Transverse colon (tissue), 4 donors: Measurements from ENCODE around the gene KRTAP19-4.

Source experiments
- EP300 ChIP-seq: sonication (generic); formaldehyde crosslinking; IDR thresholded peaks from one replicate; pipeline ENCODE4 v1.6.1; 2017; ENCODE audit warnings: antibody characterized with exemption, low read depth
- POLR2A ChIP-seq: fragments of 450-650 bp; IDR thresholded peaks from one replicate; pipeline ENCODE4 v1.6.1; 2016; ENCODE audit warnings: antibody characterized with exemption, mild to moderate bottlenecking, moderate library complexity
- POLR2AphosphoS5 ChIP-seq, 3 donors: sonication (generic); formaldehyde crosslinking; IDR thresholded peaks; one replicate each; pipeline ENCODE4 v1.6.1; 2016; ENCODE audit warnings: antibody characterized with exemption in 3 of 3
- TF ChIP-seq, protein P1 (sequence below), 5 experiments: fragments of 200-600 bp in 3 of 5; fragments of 450-650 bp in 2 of 5; sonication (generic) in 3 of 5; IDR thresholded peaks; 1 replicate in 2 of 5; 2 replicates in 3 of 5; pipeline ENCODE4 v1.5.1; 2016 to 2017; ENCODE audit warnings: antibody characterized with exemption in 5 of 5, inconsistent platforms in 3 of 5, mild to moderate bottlenecking in 2 of 5, moderate library complexity in 1 of 5

DNA sequence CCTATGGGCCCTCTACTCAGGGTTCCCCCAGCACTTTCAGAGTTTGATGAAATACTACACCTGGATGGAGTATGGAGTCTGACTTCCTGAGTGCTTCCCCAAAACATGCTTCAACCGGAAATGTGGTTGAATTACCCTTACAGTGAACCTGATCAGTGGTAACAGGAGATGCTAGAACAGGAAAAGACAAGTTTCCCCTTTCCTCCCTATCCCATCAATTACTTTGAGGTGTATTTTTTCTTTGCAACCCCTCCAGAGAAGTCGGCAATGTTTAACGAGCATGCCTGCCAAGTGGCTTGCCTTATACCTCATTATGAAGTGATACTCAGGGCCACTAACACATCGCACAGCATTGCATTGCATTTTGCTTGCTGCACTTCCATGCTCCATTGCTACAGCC, 49.9 kb downstream of the KRTAP19-4 start:
- TF ChIP-seq, protein P1, sequence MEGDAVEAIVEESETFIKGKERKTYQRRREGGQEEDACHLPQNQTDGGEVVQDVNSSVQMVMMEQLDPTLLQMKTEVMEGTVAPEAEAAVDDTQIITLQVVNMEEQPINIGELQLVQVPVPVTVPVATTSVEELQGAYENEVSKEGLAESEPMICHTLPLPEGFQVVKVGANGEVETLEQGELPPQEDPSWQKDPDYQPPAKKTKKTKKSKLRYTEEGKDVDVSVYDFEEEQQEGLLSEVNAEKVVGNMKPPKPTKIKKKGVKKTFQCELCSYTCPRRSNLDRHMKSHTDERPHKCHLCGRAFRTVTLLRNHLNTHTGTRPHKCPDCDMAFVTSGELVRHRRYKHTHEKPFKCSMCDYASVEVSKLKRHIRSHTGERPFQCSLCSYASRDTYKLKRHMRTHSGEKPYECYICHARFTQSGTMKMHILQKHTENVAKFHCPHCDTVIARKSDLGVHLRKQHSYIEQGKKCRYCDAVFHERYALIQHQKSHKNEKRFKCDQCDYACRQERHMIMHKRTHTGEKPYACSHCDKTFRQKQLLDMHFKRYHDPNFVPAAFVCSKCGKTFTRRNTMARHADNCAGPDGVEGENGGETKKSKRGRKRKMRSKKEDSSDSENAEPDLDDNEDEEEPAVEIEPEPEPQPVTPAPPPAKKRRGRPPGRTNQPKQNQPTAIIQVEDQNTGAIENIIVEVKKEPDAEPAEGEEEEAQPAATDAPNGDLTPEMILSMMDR (IDR thresholded peaks at IDR 0.05): no peak
- TF ChIP-seq POLR2AphosphoS5 (IDR thresholded peaks at IDR 0.05) (no peak), POLR2A (no peak), EP300 (no peak)
